HG03439 (cell line): Measurements from ENCODE around the gene CHST15.
"Not testable (repeated sequence)": the region's sequence is repeated elsewhere in the genome, so short reads cannot be mapped to it uniquely, and the experiment has no call there.

ENCODE experiments used
- ATAC-seq: cut with Tn5 transposase; IDR thresholded peaks from one replicate; pipeline ENCODE4 v1.9.1; 2021; ENCODE audit warnings: mild to moderate bottlenecking, moderate library complexity; ENCODE audit not compliant: unreplicated experiment

CHST15 gene

GRCh38 chr10:124100124-124100523, 6.7 kb upstream of the CHST15 start:
- no peak for ATAC-seq

- no peak for ATAC-seq
These were observed 6.2 kb upstream of the CHST15 start for GRCh38 chr10:124099604-124100003.

GRCh38 chr10:124098575-124098974, 5.2 kb upstream of the CHST15 start:
- no peak for ATAC-seq

GRCh38 chr10:124097883-124098282, 4.5 kb upstream of the CHST15 start:
- ATAC-seq, result no peak

GRCh38 chr10:124096494-124096893, 3.1 kb upstream of the CHST15 start:
- no peak for ATAC-seq

GRCh38 chr10:124095801-124096200, 2.4 kb upstream of the CHST15 start:
- ATAC-seq, result not testable (repeated sequence)

- ATAC-seq, result no peak
These were observed 1.7 kb upstream of the CHST15 start for GRCh38 chr10:124095096-124095495.

- no peak for ATAC-seq
These were observed 1.0 kb upstream of the CHST15 start for GRCh38 chr10:124094419-124094785.

- not testable (repeated sequence) for ATAC-seq
These were observed 498 bp upstream of the CHST15 start for GRCh38 chr10:124093774-124094418.

- ATAC-seq, result peak; percentile 65
These were observed 1.0 kb downstream of the CHST15 start for GRCh38 chr10:124092250-124092859.

- ATAC-seq, result no peak
These were observed 1.6 kb downstream of the CHST15 start for GRCh38 chr10:124091646-124092249.

GRCh38 chr10:124090601-124091209, 2.7 kb downstream of the CHST15 start:
- ATAC-seq, result no peak

- no peak for ATAC-seq
These were observed 3.5 kb downstream of the CHST15 start for GRCh38 chr10:124089859-124090258.

- no peak for ATAC-seq
These were observed 4.5 kb downstream of the CHST15 start for GRCh38 chr10:124088915-124089314.

GRCh38 chr10:124087672-124088634, 5.4 kb downstream of the CHST15 start:
- ATAC-seq, result no peak

- ATAC-seq, result no peak
These were observed 6.4 kb downstream of the CHST15 start for GRCh38 chr10:124086787-124087671.

GRCh38 chr10:124086097-124086710, 7.2 kb downstream of the CHST15 start:
- no peak for ATAC-seq

GRCh38 chr10:124085680-124086079, 7.7 kb downstream of the CHST15 start:
- no peak for ATAC-seq

- ATAC-seq, result no peak
These were observed 8.7 kb downstream of the CHST15 start for GRCh38 chr10:124084708-124085107.
